Measurements from ENCODE around the gene ANKLE1. TPM values are rescaled to one million over a fixed set of nuclear protein-coding genes. Genes with fewer than 3 reads are reported as not detected.

Gene ANKLE1
- total RNA-seq, 2 donors from 2014 or later = 5.8 to 8.9 TPM

GRCh38 chr19:17311455-17312188 is 29.9 kb downstream of the ANKLE1 start:
- DNase-seq (no peak), ATAC-seq (replicated peaks in 1 of 2) (no peak)
- H3K9me3 Mint-ChIP-seq = no peaks in the 10 kb centered on the region
- H3K36me3 Mint-ChIP-seq (ENCODE audit: insufficient read depth in 2 of 2) = peaks cover 1 to 10% of the 10 kb centered on the region in 2 donors
- peaks cover 46% of the 10 kb centered on the region for H3K4me1 Mint-ChIP-seq (ENCODE audit: low read depth)
- no peaks in the 10 kb centered on the region for H3K27me3 Mint-ChIP-seq (ENCODE audit: low read depth)
- H3K27ac Mint-ChIP-seq = peak overlapping the region; percentile 20
- peak overlapping the region; percentile 14 to 93 for H3K4me3 Mint-ChIP-seq

GRCh38 chr19:17312189-17313113 is 30.8 kb downstream of the ANKLE1 start:
- Mint-ChIP-seq H3K4me1 (ENCODE audit: low read depth) (peaks cover 37% of the 10 kb centered on the region), H3K27ac (no peak overlapping the region), H3K9me3 (no peaks in the 10 kb centered on the region), H3K36me3 (ENCODE audit: insufficient read depth in 2 of 2) (peaks cover 1 to 10% of the 10 kb centered on the region in 2 donors), H3K27me3 (ENCODE audit: low read depth) (no peaks in the 10 kb centered on the region), H3K4me3 (no peak overlapping the region)
- ATAC-seq (replicated peaks in 1 of 2) (no peak), DNase-seq (no peak)

GRCh38 chr19:17314007-17314593 is 32.4 kb downstream of the ANKLE1 start:
- H3K27ac Mint-ChIP-seq = no peak overlapping the region
- H3K4me3 Mint-ChIP-seq = no peak overlapping the region
- no peaks in the 10 kb centered on the region for H3K9me3 Mint-ChIP-seq
- peaks cover 27% of the 10 kb centered on the region for H3K4me1 Mint-ChIP-seq (ENCODE audit: low read depth)
- H3K36me3 Mint-ChIP-seq (ENCODE audit: insufficient read depth in 2 of 2) = peaks cover 1 to 10% of the 10 kb centered on the region in 2 donors
- DNase-seq (no peak), ATAC-seq (replicated peaks in 1 of 2) (no peak)
- no peaks in the 10 kb centered on the region for H3K27me3 Mint-ChIP-seq (ENCODE audit: low read depth)

GRCh38 chr19:17318966-17319365 is 37.3 kb downstream of the ANKLE1 start:
- peaks cover 11% of the 10 kb centered on the region for H3K4me1 Mint-ChIP-seq (ENCODE audit: low read depth)
- no peak for DNase-seq
- no peak overlapping the region for H3K27ac Mint-ChIP-seq
- no peak for ATAC-seq (replicated peaks in 1 of 2)
- H3K27me3 Mint-ChIP-seq (ENCODE audit: low read depth) = no peaks in the 10 kb centered on the region
- H3K36me3 Mint-ChIP-seq (ENCODE audit: insufficient read depth in 2 of 2) = peaks cover 1 to 13% of the 10 kb centered on the region in 2 donors
- no peaks in the 10 kb centered on the region for H3K9me3 Mint-ChIP-seq
- no peak overlapping the region for H3K4me3 Mint-ChIP-seq

GRCh38 chr19:17319473-17320238 is 38.0 kb downstream of the ANKLE1 start:
- no peak overlapping the region for H3K4me3 Mint-ChIP-seq
- no peaks in the 10 kb centered on the region for H3K27me3 Mint-ChIP-seq (ENCODE audit: low read depth)
- peaks cover 11% of the 10 kb centered on the region for H3K4me1 Mint-ChIP-seq (ENCODE audit: low read depth)
- DNase-seq (no peak), ATAC-seq (replicated peaks in 1 of 2) (no peak)
- H3K36me3 Mint-ChIP-seq (ENCODE audit: insufficient read depth in 2 of 2) = peaks cover 1 to 13% of the 10 kb centered on the region in 2 donors
- H3K27ac Mint-ChIP-seq = no peak overlapping the region
- H3K9me3 Mint-ChIP-seq = no peaks in the 10 kb centered on the region

GRCh38 chr19:17320435-17320834 is 38.7 kb downstream of the ANKLE1 start:
- ATAC-seq (replicated peaks in 1 of 2) (no peak), DNase-seq (no peak)
- peaks cover 11% of the 10 kb centered on the region for H3K4me1 Mint-ChIP-seq (ENCODE audit: low read depth)
- no peak overlapping the region for H3K27ac Mint-ChIP-seq
- no peaks in the 10 kb centered on the region for H3K9me3 Mint-ChIP-seq
- no peaks in the 10 kb centered on the region for H3K27me3 Mint-ChIP-seq (ENCODE audit: low read depth)
- H3K36me3 Mint-ChIP-seq (ENCODE audit: insufficient read depth in 2 of 2) = peaks cover 1 to 13% of the 10 kb centered on the region in 2 donors
- no peak overlapping the region for H3K4me3 Mint-ChIP-seq

GRCh38 chr19:17321655-17322489 is 40.2 kb downstream of the ANKLE1 start:
- peaks cover 1 to 3% of the 10 kb centered on the region in 2 donors for H3K36me3 Mint-ChIP-seq (ENCODE audit: insufficient read depth in 2 of 2)
- peaks cover 5% of the 10 kb centered on the region for H3K4me1 Mint-ChIP-seq (ENCODE audit: low read depth)
- no peak overlapping the region for H3K4me3 Mint-ChIP-seq
- H3K27ac Mint-ChIP-seq = no peak overlapping the region
- no peaks in the 10 kb centered on the region for H3K27me3 Mint-ChIP-seq (ENCODE audit: low read depth)
- ATAC-seq (replicated peaks in 1 of 2) (no peak), DNase-seq (no peak)
- no peaks in the 10 kb centered on the region for H3K9me3 Mint-ChIP-seq

GRCh38 chr19:17322854-17323253 is 41.2 kb downstream of the ANKLE1 start:
- H3K27me3 Mint-ChIP-seq (ENCODE audit: low read depth) = no peaks in the 10 kb centered on the region
- peaks cover 5% of the 10 kb centered on the region for H3K4me1 Mint-ChIP-seq (ENCODE audit: low read depth)
- H3K9me3 Mint-ChIP-seq = no peaks in the 10 kb centered on the region
- peak overlapping the region; percentile 73 for H3K27ac Mint-ChIP-seq
- peak overlapping the region in 1 of 2 donors; percentile 67 for H3K4me3 Mint-ChIP-seq
- peaks cover 1 to 3% of the 10 kb centered on the region in 2 donors for H3K36me3 Mint-ChIP-seq (ENCODE audit: insufficient read depth in 2 of 2)
- no peak for DNase-seq
- ATAC-seq (replicated peaks in 1 of 2) = no peak

GRCh38 chr19:17323300-17323963 is 41.7 kb downstream of the ANKLE1 start:
- peak overlapping the region; percentile 58 to 67 for H3K4me3 Mint-ChIP-seq
- peak overlapping the region; percentile 73 for H3K27ac Mint-ChIP-seq
- H3K9me3 Mint-ChIP-seq = no peaks in the 10 kb centered on the region
- no peaks in the 10 kb centered on the region for H3K27me3 Mint-ChIP-seq (ENCODE audit: low read depth)
- peaks cover 1 to 3% of the 10 kb centered on the region in 2 donors for H3K36me3 Mint-ChIP-seq (ENCODE audit: insufficient read depth in 2 of 2)
- peaks cover 5% of the 10 kb centered on the region for H3K4me1 Mint-ChIP-seq (ENCODE audit: low read depth)
- ATAC-seq (replicated peaks in 1 of 2) (peak; percentile 10 to 21), DNase-seq (no peak)

GRCh38 chr19:17323964-17324332 is 42.2 kb downstream of the ANKLE1 start:
- ATAC-seq (replicated peaks in 1 of 2) (peak; percentile 42 to 45), DNase-seq (peak; percentile 55)
- peaks cover 1 to 3% of the 10 kb centered on the region in 2 donors for H3K36me3 Mint-ChIP-seq (ENCODE audit: insufficient read depth in 2 of 2)
- no peaks in the 10 kb centered on the region for H3K9me3 Mint-ChIP-seq
- H3K27ac Mint-ChIP-seq = no peak overlapping the region
- H3K4me1 Mint-ChIP-seq (ENCODE audit: low read depth) = peaks cover 5% of the 10 kb centered on the region
- H3K27me3 Mint-ChIP-seq (ENCODE audit: low read depth) = no peaks in the 10 kb centered on the region
- H3K4me3 Mint-ChIP-seq = peak overlapping the region in 1 of 2 donors; percentile 34

GRCh38 chr19:17324357-17325114 is 42.8 kb downstream of the ANKLE1 start:
- Mint-ChIP-seq H3K9me3 (no peaks in the 10 kb centered on the region), H3K36me3 (ENCODE audit: insufficient read depth in 2 of 2) (peaks cover 1 to 3% of the 10 kb centered on the region in 2 donors), H3K27ac (no peak overlapping the region), H3K4me1 (ENCODE audit: low read depth) (peaks cover 9% of the 10 kb centered on the region), H3K4me3 (no peak overlapping the region), H3K27me3 (ENCODE audit: low read depth) (no peaks in the 10 kb centered on the region)
- no peak for DNase-seq
- no peak for ATAC-seq (replicated peaks in 1 of 2)
